Measurements from ENCODE around the gene ADCY10. TPM values are rescaled to one million over a fixed set of nuclear protein-coding genes. Genes with fewer than 3 reads are reported as not detected.

Gene ADCY10
- total and polyA plus RNA-seq, 2 of the 8 experiments (the other 6 are each of a cell fraction or from before 2014, with no cell fraction given): 0.02 TPM; not detected in 1

DNA sequence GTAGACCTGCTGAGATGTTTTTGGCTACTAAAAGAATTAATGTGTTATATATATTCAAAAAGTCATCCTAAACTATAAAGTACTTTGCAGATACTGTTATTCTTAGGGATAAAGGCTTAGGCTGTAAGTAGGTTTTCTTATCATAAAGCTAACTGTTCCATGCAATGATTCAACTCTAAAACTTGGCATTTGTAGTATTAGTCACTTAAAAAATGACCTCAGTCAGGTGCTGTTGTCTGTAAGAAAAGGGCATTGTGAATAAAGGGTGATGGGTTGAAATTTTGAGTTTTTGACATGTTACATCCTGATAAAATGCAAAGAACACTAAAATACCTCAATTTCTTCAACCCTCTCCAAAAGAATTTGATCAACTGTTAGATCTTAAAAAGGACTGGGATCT lies 32.9 kb downstream of the ADCY10 start:
- CTCF ChIA-PET (ENCODE audit: partially characterized antibody): interaction anchor here (1.0 to 2.0 kb wide), 3 partner anchors 9 to 20 kb away, joined by 5 to 6 read pairs (median 5); no protein-coding TSS in a partner anchor
- Histone ChIP-seq H3K4ac (replicated peaks; ENCODE audit: insufficient read length, low read depth, low read length) (no peak overlapping the region), H3K4me3 (ENCODE audit: extremely low read depth in 1 of 4, insufficient read depth in 2 of 4, low read depth in 3 of 4, low read length in 4 of 4) (no peak overlapping the region), H4K8ac (ENCODE audit: extremely low read depth, insufficient read depth, low read length) (no peak overlapping the region), H3K56ac (replicated peaks; ENCODE audit: insufficient read length, low read depth, low read length) (no peak overlapping the region), H4K20me1 (replicated peaks in 1 of 2; ENCODE audit: control insufficient read depth in 1 of 2, insufficient read depth in 2 of 2, low read length in 2 of 2) (no peaks in the 10 kb centered on the region), H3K36me3 (ENCODE audit: control insufficient read depth in 2 of 4, insufficient read depth in 4 of 4, low read length in 3 of 4) (no peaks in the 10 kb centered on the region), H3K79me2 (ENCODE audit: control insufficient read depth in 1 of 2, insufficient read depth in 2 of 2, low read length in 2 of 2) (no peaks in the 10 kb centered on the region), H3K9ac (replicated peaks in 1 of 4; ENCODE audit: extremely low read depth in 1 of 4, low read depth in 3 of 4, low read length in 3 of 4) (no peak overlapping the region), H3K14ac (ENCODE audit: insufficient read length) (no peak overlapping the region), H2AK5ac (ENCODE audit: low read depth, low read length) (no peak overlapping the region), H3K4me2 (ENCODE audit: insufficient read depth in 1 of 2, low read depth in 2 of 2, low read length in 2 of 2) (no peak overlapping the region), H3K79me1 (ENCODE audit: low read depth, low read length) (no peaks in the 10 kb centered on the region), H3K9me3 (ENCODE audit: insufficient read depth in 2 of 2, low read depth in 1 of 2, low read length in 1 of 2) (no peaks in the 10 kb centered on the region), H3K23ac (ENCODE audit: insufficient read length) (no peak overlapping the region), H3K18ac (ENCODE audit: extremely low read depth, low read length) (no peak overlapping the region), H4K5ac (ENCODE audit: insufficient read length, low read depth, low read length) (no peak overlapping the region), H3K27ac (ENCODE audit: low read depth, low read length) (no peak overlapping the region), H2BK12ac (ENCODE audit: low read depth, low read length) (no peak overlapping the region), H2AFZ (ENCODE audit: low read length) (no peak overlapping the region), H3K23me2 (ENCODE audit: low read depth, low read length) (no peaks in the 10 kb centered on the region), H3K27me3 (replicated peaks in 1 of 4; ENCODE audit: control insufficient read depth in 3 of 4, extremely low read depth in 1 of 4, insufficient read depth in 3 of 4, low read length in 3 of 4) (no peaks in the 10 kb centered on the region), H2BK20ac (ENCODE audit: low read length) (no peak overlapping the region), H2BK15ac (ENCODE audit: low read length) (no peak overlapping the region), H3K4me1 (replicated peaks in 1 of 4; ENCODE audit: control insufficient read depth in 3 of 4, insufficient read depth in 4 of 4, low read length in 3 of 4) (no peaks in the 10 kb centered on the region), H2BK5ac (ENCODE audit: low read depth, low read length) (no peak overlapping the region), H2BK120ac (replicated peaks; ENCODE audit: low read depth, low read length) (no peak overlapping the region), H4K91ac (replicated peaks; ENCODE audit: insufficient read length, low read length) (no peak overlapping the region)
- DNase-seq (ENCODE audit: low read depth in 1 of 2, low spot score in 2 of 2): no peak
- TF ChIP-seq RNF2 (IDR thresholded peaks at IDR 0.05; ENCODE audit: borderline replicate concordance, low read depth, low read length, missing control alignments, poor library complexity, severe bottlenecking) (no peak), NRF1 (IDR thresholded peaks at IDR 0.05; ENCODE audit: low read depth, low read length) (no peak), SIRT6 (IDR thresholded peaks at IDR 0.05; ENCODE audit: low read length) (no peak), CTBP2 (IDR thresholded peaks at IDR 0.05; ENCODE audit: borderline replicate concordance, insufficient read depth, insufficient read length, low read length) (no peak)
- POLR2A ChIA-PET (ENCODE audit: partially characterized antibody): interaction anchor here (2.5 kb wide), 1 partner anchor 55 kb away, joined by 5 read pairs; no protein-coding TSS in a partner anchor
- FAIRE-seq: no peak
